Raji (cell line): ENCODE data around the gene HPD.

Source experiments
- POLR2A ChIP-seq: IDR thresholded peaks from 2 replicates; pipeline ENCODE4 v1.6.1; 2011; ENCODE audit warnings: low read depth, low read length, control low read depth; ENCODE audit not compliant: insufficient read depth

The HPD gene

DNA sequence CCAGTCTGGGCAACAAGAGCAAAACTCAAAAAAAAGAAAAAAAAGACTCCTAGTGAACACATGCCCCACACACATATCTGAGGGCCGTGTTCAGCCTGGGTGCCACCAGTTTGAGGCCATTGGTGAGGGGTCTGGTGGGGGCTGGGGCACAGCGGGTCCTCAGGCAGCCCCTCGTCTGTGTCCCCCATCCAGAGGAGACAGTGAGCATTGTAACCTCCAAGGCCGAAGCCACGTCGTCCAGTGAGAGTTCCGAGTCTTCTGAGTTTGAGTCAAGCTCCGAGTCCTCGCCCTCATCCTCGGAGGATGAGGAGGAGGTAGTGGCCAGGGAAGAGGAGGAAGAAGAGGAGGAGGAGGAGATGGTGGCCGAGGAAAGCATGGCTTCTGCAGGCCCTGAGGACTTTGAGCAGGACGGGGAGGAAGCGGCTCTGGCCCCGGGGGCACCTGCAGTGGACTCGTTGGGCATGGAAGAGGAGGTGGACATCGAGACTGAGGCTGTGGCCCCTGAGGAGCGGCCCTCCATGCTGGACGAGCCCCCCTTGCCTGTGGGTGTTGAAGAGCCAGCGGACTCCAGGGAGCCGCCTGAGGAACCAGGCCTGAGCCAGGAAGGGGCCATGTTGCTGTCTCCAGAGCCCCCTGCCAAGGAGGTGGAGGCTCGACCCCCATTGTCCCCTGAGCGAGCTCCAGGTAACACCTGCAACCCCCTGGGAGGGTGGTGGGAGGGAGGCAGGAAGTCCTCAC is 39.3 kb downstream of the HPD start:
- TF ChIP-seq POLR2A: no peak

DNA sequence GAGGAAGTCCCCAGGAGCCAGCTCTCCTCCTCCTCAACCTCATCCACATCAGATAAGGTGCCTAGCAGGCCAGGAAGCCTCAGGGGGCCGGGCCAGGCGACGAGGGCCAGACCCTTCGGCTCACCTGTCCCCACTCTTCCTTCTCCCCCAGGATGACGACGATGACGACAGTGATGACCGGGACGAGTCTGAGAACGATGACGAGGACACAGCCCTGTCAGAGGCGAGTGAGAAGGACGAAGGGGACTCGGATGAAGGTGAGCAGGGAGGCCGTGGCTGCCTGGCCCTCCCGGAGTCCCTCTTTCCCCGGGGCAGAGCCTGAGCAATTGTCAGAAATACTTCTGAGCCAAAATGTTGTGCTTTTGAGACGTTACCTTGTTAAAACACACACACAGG is 41.0 kb downstream of the HPD start:
- no peak for TF ChIP-seq POLR2A

DNA sequence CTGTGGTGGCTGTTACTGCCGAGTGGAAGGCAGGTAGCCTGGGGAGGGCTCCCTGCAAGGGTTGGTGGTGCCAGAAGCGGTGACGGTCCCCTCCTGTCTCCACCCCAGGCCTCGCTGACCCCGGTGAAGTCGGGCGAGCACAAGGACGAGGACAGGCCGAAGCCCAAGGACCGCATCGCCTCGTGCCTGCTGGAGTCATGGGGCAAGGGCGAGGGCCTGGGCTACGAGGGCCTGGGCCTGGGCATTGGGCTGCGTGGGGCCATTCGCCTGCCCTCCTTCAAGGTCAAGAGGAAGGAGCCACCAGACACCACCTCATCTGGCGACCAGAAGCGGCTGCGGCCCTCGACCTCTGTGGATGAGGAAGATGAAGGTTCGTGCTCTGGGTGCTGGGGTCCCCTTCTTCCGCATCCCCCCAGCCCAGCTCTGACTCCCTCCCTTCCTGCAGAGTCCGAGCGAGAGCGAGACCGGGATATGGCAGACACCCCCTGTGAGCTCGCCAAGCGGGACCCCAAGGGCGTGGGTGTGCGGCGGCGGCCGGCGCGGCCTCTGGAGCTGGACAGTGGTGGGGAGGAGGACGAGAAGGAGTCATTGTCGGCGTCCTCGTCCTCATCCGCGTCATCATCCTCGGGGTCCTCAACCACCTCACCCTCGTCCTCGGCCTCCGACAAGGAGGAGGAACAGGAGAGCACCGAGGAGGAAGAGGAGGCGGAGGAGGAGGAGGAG is 41.6 kb downstream of the HPD start:
- no peak for TF ChIP-seq POLR2A

DNA sequence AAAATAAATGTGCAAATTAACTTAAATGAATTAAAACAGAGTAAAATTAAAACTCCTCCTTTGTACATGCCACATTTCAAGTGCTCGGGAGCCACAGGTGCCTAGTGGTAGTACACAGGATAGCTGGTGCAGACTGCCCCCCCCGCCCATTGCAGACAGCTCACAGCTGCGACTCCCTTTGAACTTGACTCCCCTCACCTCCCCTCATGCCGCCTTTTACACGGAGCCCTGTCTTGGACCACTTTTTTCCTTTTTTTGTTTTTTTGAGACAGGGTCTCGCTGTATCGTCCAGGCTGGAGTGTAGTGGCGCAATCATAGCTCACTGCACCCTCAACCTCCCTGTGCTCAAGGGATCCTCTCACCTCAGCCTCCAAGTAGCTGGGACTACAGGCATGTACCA is 43.4 kb downstream of the HPD start:
- no peak for TF ChIP-seq POLR2A

DNA sequence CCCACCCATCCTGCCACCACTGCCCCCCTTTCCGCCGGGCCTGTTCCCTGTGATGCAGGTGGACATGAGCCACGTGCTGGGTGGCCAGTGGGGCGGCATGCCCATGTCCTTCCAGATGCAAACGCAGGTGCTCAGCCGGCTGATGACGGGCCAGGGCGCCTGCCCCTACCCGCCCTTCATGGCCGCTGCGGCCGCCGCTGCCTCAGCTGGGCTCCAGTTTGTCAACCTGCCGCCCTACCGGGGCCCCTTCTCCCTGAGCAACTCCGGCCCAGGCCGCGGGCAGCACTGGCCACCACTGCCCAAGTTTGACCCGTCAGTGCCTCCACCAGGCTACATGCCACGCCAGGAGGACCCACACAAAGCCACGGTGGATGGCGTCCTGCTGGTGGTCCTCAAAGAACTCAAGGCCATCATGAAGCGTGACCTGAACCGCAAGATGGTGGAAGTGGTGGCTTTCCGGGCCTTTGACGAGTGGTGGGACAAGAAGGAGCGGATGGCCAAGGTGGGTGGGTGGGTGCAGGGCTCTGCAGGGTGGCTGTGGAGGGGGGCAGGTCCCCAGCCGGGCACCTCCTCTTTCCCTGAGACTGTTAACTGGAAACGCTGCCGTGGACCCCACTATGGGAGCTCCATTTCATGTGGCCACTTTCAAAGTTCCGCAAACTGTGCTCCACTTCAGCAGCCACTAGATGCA is 44.1 kb downstream of the HPD start:
- no peak for TF ChIP-seq POLR2A

DNA sequence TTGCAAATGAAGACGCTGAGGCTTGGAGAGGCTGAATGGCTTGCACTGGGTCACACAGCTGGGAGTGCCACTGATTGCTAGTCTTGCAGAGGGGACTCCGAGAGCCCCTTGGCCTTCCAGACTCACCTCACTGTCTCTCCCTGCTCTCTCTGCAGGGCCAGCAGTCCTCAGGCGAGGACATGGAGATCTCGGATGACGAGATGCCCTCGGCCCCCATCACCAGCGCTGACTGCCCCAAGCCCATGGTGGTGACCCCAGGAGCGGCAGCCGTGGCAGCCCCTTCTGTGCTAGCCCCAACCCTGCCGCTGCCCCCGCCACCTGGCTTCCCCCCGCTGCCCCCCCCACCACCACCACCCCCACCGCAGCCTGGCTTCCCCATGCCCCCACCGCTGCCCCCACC is 44.7 kb downstream of the HPD start:
- no peak for TF ChIP-seq POLR2A

DNA sequence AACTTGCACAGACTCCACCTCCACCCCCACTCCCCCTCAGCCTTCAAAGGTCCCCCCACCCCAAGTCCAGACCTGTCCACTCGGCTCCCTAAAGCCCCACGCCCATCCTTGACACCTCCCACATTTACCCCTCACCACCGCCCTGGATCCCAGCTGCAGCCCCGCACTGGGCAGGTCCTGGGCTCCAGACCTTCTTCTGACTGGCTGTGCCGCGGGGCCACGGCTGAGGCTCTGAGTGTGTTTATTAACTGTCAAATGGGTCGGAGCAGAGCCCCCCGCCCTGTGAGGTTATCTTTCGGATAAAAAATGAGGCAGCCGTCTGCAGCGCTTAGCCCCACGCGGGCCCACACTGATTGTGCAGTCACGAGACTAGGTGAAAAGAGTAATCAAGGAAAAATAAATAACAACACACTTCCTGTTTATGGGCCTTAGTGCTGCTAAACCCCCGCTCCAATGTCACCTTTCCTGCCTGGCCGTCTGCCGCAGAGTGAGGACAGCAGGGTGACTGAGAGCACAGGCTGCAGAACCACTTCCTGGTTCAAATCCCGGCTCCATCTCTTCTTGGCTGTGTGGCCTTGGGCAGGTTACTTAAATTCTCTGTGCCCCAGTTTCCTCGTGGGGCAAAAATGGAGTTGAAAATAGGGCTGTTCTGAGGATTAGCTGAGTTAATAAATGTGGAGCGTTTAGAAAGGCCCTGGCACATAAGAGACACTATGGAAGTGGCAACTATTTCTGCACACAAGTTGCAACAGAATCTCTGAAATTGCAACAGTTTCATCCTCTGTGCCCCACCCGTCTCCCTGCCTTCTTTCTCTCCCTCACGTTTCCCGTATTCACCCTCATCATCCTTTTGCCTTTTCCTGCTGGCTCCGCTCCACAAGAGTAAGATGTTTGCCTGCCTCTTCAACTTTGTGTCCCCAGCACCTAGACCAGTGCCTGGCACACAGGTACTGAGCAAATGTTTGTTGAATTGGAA is 45.5 kb downstream of the HPD start:
- TF ChIP-seq POLR2A: no peak

DNA sequence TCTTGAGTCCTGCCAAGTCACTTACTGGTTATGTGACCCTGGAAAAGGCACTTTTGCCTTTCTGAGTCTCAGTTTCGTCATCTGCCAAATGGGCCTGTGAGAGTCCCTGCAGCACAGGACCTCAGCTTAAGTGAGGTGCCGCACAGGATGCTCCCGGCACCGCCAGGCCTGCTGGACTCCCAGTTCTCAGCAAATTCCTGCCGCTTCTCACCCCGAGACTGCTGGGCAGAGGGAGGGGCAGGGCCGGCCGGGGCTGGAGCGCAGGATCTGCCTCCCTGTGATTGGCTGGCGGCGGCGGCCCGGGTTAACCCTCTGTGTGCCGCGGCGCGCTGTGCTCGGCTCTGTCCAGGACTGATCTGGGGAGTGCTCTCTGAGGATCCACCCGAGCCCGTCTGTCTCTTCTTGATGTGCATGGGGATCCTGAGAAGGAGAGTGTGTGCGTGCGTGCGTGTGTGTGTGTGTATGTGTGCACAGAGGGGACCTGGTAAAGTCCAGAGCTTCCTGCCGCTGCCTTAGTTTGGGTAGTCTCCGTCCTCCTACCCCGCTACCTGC is 46.3 kb downstream of the HPD start:
- TF ChIP-seq POLR2A: no peak

DNA sequence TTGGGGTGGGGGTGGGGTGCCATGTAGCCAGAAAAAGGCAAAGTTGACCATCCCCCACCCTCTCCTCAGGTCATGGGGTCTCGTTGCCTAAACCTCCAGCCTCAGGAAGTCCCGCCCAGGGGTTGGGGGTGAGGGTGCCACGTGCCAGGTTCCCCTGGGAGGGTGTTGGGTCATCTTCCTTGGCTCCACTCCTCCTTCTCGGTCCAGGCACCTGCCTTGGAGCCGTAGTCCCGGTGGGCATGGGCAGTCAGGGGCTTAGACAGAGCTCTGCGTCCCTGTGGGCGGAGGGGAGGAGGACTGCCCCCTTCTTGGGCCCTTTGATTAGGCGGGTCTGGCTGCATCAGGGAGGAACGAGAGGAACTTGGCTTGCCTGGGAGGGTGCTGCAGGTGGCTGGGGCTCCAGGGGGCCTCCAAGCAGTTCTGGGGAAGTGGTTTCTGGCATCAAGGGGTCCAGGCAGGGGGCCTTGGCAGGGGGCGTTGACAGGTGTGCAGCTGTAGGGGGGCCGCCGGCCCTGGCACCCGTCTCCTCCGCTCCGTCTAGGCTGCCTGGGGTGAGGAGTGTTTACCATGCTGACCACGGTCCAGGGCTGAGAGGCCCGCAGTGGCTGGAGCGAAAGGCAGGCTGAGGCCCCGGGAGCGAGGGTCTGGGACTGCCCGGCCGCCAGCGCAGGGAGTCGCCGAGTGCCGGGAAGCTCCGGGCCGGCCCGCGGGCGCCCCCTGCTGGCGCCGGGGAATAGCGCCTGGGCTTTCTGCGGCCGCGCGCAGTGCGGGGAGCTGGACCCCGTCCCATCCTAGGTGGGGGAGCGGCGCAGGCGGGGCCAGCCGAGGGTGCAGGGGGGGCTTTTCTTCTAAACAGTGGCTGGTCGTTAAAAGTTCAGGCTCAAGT is 47.0 kb downstream of the HPD start:
- TF ChIP-seq POLR2A: no peak

DNA sequence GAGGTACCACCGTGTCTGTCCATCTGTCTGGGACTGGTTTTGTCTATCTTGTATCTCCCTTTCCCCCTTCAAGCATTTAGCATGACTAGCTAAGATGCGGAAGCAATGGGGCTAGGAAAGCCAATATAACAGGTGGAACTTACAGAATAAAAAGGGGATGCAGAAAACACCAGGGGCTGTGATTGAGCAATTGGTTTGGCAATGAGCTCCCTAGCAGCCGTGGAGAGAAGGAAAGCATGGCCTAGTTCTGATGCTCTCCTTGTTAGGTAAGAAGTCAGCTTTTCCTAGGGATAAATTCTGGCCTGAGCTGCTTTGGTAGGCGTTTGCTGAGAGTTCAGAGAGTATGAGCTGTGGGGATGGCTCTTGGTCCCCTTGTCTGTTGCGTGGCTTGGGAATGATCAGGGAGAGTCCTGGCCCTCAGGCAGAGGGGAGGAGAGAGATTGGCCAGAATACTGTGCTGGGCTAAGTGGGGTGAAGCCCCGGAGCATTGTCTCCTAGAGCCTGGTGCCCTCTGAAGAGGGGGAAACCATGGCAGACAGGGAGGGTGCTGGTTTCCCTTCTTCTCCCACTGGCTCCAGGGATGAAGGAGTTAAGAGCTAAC is 47.7 kb downstream of the HPD start:
- no peak for TF ChIP-seq POLR2A

DNA sequence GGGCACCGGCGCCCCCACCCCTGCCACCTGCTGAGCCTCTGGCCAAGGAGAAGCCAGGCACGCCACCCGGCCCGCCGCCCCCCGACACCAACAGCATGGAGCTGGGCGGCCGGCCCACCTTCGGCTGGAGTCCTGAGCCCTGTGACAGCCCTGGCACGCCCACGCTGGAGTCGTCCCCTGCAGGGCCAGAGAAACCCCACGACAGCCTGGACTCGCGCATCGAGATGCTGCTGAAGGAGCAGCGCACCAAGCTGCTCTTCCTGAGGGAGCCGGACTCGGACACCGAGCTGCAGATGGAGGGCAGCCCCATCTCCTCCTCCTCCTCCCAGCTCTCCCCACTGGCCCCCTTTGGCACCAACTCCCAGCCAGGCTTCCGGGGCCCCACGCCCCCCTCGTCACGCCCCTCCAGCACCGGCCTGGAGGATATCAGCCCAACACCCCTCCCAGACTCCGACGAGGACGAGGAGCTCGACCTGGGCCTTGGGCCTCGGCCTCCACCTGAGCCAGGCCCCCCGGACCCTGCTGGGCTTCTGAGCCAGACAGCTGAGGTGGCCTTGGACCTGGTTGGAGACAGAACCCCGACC is 48.3 kb downstream of the HPD start:
- TF ChIP-seq POLR2A: no peak

DNA sequence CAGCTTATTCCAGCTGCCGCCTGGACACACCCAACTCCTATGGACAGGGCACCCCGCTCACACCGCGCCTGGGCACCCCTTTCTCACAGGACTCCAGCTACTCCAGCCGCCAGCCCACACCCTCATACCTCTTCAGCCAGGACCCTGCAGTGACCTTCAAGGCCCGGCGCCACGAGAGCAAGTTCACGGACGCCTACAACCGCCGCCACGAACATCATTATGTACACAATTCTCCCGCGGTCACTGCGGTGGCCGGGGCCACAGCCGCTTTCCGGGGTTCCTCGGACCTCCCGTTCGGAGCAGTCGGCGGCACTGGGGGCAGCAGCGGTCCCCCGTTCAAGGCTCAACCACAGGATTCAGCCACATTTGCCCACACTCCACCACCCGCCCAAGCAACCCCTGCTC is 48.9 kb downstream of the HPD start:
- TF ChIP-seq POLR2A: no peak

DNA sequence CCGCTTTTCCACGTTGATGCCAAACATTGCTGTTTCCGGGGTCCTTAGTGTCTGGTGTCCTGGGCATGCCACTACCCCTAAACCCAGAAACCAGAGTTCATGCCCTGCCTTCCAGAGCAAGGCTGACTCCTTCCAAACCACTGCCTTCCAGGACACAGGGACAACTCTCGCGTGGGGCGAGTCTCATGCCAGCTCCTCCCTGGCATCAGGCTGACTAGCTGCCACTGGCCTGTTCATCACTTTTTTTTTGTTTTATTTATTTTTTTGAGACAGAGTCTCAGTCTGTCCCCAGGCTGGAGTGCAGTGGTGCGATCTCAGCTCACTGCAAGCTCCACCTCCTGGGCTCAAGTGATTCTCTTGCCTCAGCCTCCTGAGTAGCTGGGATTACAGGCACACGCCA is 50.0 kb downstream of the HPD start:
- no peak for TF ChIP-seq POLR2A
